Measurements from ENCODE around the gene TBXT.
"Not testable (repeated sequence)": the region's sequence is repeated elsewhere in the genome, so short reads cannot be mapped to it uniquely, and the experiment has no call there.

Gene TBXT

DNA sequence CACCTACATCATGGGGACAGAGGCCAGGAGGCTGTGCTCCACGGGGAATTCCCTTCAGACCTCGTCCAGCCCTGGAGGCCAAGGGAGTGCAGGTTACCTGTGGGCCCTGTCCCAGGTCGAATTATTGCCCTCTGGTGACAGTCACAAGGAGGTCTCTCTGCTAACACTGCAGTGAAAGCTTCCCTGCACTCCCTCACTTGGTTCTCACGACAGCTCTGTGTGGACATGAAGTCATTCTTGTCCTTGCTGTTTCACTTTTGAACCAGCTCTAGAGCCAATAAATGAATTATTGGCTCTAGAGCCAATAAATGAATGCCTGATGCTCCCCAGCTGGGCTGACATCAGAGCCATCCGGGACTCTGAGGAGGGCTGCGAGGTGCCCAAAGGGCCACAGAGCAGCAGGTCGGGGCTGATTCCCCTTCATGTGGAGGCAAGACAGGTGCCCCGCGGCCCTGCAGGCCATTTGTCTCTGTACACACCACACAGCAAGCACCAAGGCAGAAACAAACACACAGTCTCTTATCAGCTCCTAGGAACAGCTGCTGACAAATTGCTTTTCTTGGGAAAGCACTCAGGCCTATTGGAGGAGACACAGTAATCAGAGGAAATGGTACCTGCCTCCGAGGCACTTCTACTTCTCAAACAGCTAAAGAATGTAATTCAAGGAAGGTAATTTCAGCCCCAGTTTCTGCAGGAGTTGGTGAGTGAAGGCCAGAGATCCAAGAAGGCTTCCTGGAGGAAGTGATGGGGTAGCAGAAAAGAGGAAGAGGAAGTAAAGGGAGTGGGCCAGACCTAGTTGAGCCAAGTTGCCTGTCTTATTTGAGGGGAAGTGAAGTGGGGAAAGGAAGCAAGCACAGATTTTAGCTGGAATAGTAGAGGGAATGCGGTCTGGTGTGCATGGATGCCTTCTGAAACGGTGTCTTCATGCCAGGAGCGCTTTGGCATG is 27.5 kb upstream of the TBXT start:
- Histone ChIP-seq H3K27ac (no peak overlapping the region), H3K27me3 (replicated peaks) (no peaks in the 10 kb centered on the region), H3K36me3 (replicated peaks) (no peaks in the 10 kb centered on the region), H3K4me3 (ENCODE audit: low read depth, low read length) (no peak overlapping the region)
- in situ Hi-C loops (cut with HindIII; ENCODE audit: low pct_ligation_motif_present, low sequenced_read_pairs) = no loop called here
- no peak for TF ChIP-seq CTCF (IDR thresholded peaks at IDR 0.05; ENCODE audit: low read depth, low read length, missing control alignments)
- DNase-seq = no peak

DNA sequence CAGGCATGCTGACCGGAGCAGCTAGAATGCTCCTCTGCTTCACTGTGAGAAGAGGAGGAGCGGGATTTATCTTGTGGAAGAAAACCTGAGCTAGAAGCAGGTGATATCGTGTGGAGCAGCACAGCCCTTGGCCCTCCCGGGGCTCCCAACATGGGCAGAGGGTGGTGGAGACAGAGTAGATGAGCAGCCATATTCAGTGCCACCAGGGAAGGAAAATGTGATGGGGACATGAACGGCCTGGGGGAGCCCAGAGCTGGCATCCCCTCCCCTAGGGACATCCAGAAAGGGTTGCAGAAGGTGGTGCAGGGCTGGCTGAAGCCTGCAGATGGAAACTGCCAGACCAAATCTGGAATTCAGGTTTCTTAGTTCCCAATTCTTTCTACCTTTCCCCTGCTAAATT is 24.9 kb upstream of the TBXT start:
- DNase-seq = no peak
- Histone ChIP-seq H3K27me3 (replicated peaks) (no peaks in the 10 kb centered on the region), H3K4me3 (ENCODE audit: low read depth, low read length) (no peak overlapping the region), H3K36me3 (replicated peaks) (no peaks in the 10 kb centered on the region), H3K27ac (no peak overlapping the region)
- in situ Hi-C loops (cut with HindIII; ENCODE audit: low pct_ligation_motif_present, low sequenced_read_pairs) = no loop called here
- TF ChIP-seq CTCF (IDR thresholded peaks at IDR 0.05; ENCODE audit: low read depth, low read length, missing control alignments) = no peak

GRCh38 chr6:166192136-166192535 is 24.5 kb upstream of the TBXT start:
- Histone ChIP-seq H3K27ac (no peak overlapping the region), H3K4me3 (ENCODE audit: low read depth, low read length) (no peak overlapping the region), H3K27me3 (replicated peaks) (no peaks in the 10 kb centered on the region), H3K36me3 (replicated peaks) (no peaks in the 10 kb centered on the region)
- TF ChIP-seq CTCF (IDR thresholded peaks at IDR 0.05; ENCODE audit: low read depth, low read length, missing control alignments) = no peak
- in situ Hi-C loops (cut with HindIII; ENCODE audit: low pct_ligation_motif_present, low sequenced_read_pairs) = no loop called here
- no peak for DNase-seq

- no peak for TF ChIP-seq CTCF (IDR thresholded peaks at IDR 0.05; ENCODE audit: low read depth, low read length, missing control alignments)
- no peak for DNase-seq
- H3K36me3 ChIP-seq (replicated peaks) = no peaks in the 10 kb centered on the region
- in situ Hi-C loops (cut with HindIII; ENCODE audit: low pct_ligation_motif_present, low sequenced_read_pairs) = no loop called here
- no peaks in the 10 kb centered on the region for H3K27me3 ChIP-seq (replicated peaks)
- H3K4me3 ChIP-seq (ENCODE audit: low read depth, low read length) = no peak overlapping the region
- no peak overlapping the region for H3K27ac ChIP-seq
Measured at GRCh38 chr6:166179704-166180103, 12.1 kb upstream of the TBXT start.

GRCh38 chr6:166176106-166176505 is 8.5 kb upstream of the TBXT start:
- no peak for DNase-seq
- Histone ChIP-seq H3K36me3 (replicated peaks) (no peaks in the 10 kb centered on the region), H3K27me3 (replicated peaks) (peaks cover 18% of the 10 kb centered on the region), H3K4me3 (ENCODE audit: low read depth, low read length) (no peak overlapping the region), H3K27ac (no peak overlapping the region)
- in situ Hi-C loops (cut with HindIII; ENCODE audit: low pct_ligation_motif_present, low sequenced_read_pairs) = no loop called here
- no peak for TF ChIP-seq CTCF (IDR thresholded peaks at IDR 0.05; ENCODE audit: low read depth, low read length, missing control alignments)

DNA sequence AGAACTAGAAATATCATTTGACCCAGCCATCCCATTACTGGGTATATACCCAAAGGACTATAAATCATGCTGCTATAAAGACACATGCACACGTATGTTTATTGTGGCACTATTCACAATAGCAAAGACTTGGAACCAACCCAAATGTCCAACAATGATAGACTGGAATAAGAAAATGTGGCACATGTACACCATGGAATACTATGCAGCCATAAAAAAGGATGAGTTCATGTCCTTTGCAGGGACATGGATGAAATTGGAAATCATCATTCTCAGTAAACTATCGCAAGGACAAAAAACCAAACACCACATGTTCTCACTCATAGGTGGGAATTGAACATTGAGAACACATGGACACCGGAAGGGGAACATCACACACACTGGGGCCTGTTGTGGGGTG is 7.4 kb upstream of the TBXT start:
- DNase-seq; H3K27ac ChIP-seq; H3K4me3 ChIP-seq (ENCODE audit: low read depth, low read length); H3K36me3 ChIP-seq (replicated peaks); in situ Hi-C loops (cut with HindIII; ENCODE audit: low pct_ligation_motif_present, low sequenced_read_pairs): not testable (repeated sequence)
- H3K27me3 ChIP-seq (replicated peaks) = peaks cover 26% of the 10 kb centered on the region

Measured in brain microvascular endothelial cell (primary cell).